ENCODE data around the gene DNAI4. TPM values are rescaled to one million over a fixed set of nuclear protein-coding genes. Genes with fewer than 3 reads are reported as not detected.
"Not testable (repeated sequence)": the region's sequence is repeated elsewhere in the genome, so short reads cannot be mapped to it uniquely, and the experiment has no call there.

The DNAI4 gene
- total RNA-seq, 3 donors from 2014 or later, result 14.8 to 38.0 (median 25.1) TPM

DNA sequence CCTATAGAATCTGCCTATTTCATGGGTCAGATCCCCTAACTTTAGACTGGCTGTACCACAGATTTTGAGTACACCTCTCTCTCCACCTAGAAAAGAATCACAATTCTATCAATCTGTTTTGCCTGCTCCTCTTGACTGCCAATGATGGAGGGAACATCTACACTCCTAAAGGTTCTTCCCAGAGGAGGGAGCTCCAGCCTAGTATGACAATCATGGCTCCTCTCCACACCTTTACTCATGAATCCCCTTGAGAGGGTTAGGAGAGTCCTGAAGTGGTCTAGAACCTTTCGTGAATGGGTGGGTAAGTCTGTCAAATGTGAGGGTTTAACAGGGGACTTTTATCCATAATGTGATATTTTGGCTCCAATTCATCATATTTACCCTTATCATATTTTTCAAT, 48.0 kb downstream of the DNAI4 start:
- TF ChIP-seq, protein P1, sequence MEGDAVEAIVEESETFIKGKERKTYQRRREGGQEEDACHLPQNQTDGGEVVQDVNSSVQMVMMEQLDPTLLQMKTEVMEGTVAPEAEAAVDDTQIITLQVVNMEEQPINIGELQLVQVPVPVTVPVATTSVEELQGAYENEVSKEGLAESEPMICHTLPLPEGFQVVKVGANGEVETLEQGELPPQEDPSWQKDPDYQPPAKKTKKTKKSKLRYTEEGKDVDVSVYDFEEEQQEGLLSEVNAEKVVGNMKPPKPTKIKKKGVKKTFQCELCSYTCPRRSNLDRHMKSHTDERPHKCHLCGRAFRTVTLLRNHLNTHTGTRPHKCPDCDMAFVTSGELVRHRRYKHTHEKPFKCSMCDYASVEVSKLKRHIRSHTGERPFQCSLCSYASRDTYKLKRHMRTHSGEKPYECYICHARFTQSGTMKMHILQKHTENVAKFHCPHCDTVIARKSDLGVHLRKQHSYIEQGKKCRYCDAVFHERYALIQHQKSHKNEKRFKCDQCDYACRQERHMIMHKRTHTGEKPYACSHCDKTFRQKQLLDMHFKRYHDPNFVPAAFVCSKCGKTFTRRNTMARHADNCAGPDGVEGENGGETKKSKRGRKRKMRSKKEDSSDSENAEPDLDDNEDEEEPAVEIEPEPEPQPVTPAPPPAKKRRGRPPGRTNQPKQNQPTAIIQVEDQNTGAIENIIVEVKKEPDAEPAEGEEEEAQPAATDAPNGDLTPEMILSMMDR (IDR thresholded peaks at IDR 0.05), result no peak
- H3K36me3 ChIP-seq (ENCODE audit: low read depth), result no peaks in the 10 kb centered on the region
- ATAC-seq (no peak), DNase-seq (peak in 1 of 3 donors; percentile 24)
- no peak overlapping the region for H3K4me3 ChIP-seq
- no peaks in the 10 kb centered on the region for H3K4me1 ChIP-seq (ENCODE audit: low read depth)
- intact Hi-C loops (cut with DNase I, micrococcal nuclease), result no loop called here
- H3K9me3 ChIP-seq, result peaks cover 11% of the 10 kb centered on the region

DNA sequence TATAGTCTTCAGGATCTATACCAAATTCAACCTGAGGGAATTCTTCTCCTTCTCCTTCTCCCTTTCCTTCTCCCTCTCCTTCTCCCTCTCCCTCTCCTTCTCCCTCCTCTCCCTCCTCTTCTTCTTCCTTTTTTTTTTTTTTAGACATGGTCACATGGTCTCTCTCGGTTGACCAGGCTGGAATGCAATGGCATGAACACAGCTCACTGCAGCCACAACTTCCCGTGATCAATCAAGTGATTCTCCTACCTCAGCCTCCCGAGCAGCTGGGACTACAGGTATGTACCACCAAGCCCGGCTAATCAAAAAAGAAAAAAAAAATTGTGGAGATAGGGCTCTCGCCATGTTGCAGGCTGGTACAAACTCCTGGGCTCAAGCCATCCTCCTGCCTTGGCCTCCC, 51.5 kb downstream of the DNAI4 start:
- TF ChIP-seq, protein P1 (IDR thresholded peaks at IDR 0.05), result no peak
- intact Hi-C loops (cut with DNase I, micrococcal nuclease), result no loop called here
- H3K9me3 ChIP-seq, result no peaks in the 10 kb centered on the region
- DNase-seq (no peak), ATAC-seq (no peak)
- no peak overlapping the region for H3K4me3 ChIP-seq
- H3K36me3 ChIP-seq (ENCODE audit: low read depth), result no peaks in the 10 kb centered on the region
- H3K4me1 ChIP-seq (ENCODE audit: low read depth), result no peaks in the 10 kb centered on the region

DNA sequence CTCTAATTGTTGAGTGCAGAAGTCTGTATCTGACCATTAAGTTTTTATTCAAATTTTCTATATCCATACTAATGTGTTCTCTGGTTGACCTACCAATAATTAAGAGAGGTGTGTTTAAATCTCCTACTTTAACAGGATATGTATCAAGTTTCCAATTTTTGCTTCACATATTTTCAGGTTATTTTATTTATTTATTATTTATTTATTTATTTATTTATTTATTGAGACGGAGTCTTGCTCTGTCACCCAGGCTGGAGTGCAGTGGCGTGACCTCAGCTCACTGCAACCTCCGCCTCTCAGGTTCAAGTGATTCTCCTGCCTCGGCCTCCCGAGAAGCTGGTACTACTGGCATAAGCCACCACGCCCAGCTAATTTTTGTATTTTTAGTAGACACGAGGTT, 52.6 kb downstream of the DNAI4 start:
- H3K4me3 ChIP-seq; ATAC-seq; H3K9me3 ChIP-seq; intact Hi-C loops (cut with DNase I, micrococcal nuclease); DNase-seq; H3K4me1 ChIP-seq (ENCODE audit: low read depth); H3K36me3 ChIP-seq (ENCODE audit: low read depth): not testable (repeated sequence)

DNA sequence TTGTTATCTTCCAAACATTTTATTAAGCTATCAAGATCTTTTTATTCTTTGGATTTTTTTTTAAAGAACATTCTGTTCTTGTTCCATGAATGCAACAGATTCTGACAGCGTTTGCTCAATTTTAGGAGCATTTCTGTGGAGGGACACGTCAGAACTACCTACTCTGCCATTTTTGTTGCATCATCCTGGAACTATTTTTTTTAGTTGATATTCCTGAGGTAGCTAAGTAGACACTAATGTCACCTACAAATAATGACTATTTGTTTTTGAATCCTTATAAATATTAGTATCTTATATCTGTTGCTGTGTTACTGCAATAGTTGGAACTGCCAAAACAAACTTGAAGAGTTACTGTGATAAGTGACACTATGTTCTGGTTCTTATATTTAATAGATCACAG, 57.2 kb downstream of the DNAI4 start:
- Histone ChIP-seq H3K36me3 (ENCODE audit: low read depth) (no peaks in the 10 kb centered on the region), H3K9me3 (no peaks in the 10 kb centered on the region), H3K4me1 (ENCODE audit: low read depth) (no peaks in the 10 kb centered on the region), H3K4me3 (no peak overlapping the region)
- DNase-seq (no peak), ATAC-seq (no peak)
- intact Hi-C loops (cut with DNase I, micrococcal nuclease), result no loop called here
- TF ChIP-seq, protein P1 (IDR thresholded peaks at IDR 0.05), result no peak

DNA sequence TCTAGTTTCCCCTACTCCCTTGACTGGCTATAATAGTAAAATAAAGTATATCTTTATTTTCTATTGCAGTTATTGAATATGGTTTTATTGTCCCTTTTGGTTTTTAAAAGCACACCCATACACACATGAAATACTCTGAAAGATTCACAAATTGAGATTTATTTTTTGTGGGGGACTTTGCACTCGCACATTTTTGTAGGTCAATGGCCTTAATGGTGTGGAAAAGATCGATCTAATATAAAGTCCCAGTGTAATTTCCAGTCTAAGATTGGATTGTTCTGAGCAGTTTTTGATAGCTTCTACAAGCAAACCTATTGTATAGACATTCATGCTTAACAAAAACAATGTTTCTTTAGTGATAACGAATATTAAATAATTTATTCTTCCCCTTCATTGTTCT, 64.1 kb downstream of the DNAI4 start:
- no peaks in the 10 kb centered on the region for H3K36me3 ChIP-seq (ENCODE audit: low read depth)
- H3K4me1 ChIP-seq (ENCODE audit: low read depth), result no peaks in the 10 kb centered on the region
- ATAC-seq (no peak), DNase-seq (no peak)
- H3K4me3 ChIP-seq, result no peak overlapping the region
- no peaks in the 10 kb centered on the region for H3K9me3 ChIP-seq
- intact Hi-C loops (cut with DNase I, micrococcal nuclease), result no loop called here
- TF ChIP-seq, protein P1 (IDR thresholded peaks at IDR 0.05), result no peak

DNA sequence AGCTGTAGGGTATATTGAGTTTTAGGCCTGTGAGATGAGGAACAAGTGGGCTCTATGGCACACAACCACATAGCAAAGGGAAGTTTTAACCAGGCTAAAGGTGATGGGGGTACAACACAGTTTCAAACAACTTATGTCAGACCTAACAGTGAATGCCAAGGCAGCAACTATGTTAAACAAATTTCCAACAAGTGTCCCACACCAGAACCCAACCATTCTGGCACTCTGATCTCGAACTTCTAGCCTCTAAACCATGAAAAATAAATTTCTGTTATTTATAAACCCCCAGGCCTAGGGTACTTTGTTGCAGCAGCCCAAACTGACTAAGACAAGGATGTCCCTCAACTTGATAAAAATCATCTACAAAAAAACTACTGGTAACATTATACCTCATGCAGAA, 71.3 kb downstream of the DNAI4 start:
- TF ChIP-seq, protein P1 (IDR thresholded peaks at IDR 0.05), result no peak
- DNase-seq (no peak), ATAC-seq (no peak)
- Histone ChIP-seq H3K36me3 (ENCODE audit: low read depth) (no peaks in the 10 kb centered on the region), H3K4me1 (ENCODE audit: low read depth) (no peaks in the 10 kb centered on the region), H3K4me3 (no peak overlapping the region), H3K9me3 (no peaks in the 10 kb centered on the region)
- intact Hi-C loops (cut with DNase I, micrococcal nuclease), result no loop called here
